Upper lobe of left lung (tissue), 4 donors: ENCODE measurements around the gene POFUT2.

Source experiments
- CTCF ChIP-seq, 6 experiments: fragments of 450-650 bp in 4 of 6; fragments of 200-600 bp in 2 of 6; sonication (generic) in 2 of 6; IDR thresholded peaks; one replicate each; pipeline ENCODE4 v1.5.1; 2016 to 2019; ENCODE audit warnings: antibody characterized with exemption in 6 of 6
- POLR2A ChIP-seq, 4 donors: fragments of 450-650 bp; IDR thresholded peaks; one replicate each; pipeline ENCODE4 v1.5.1; 2016 to 2017; ENCODE audit warnings: antibody characterized with exemption in 4 of 4, mild to moderate bottlenecking in 2 of 4

DNA sequence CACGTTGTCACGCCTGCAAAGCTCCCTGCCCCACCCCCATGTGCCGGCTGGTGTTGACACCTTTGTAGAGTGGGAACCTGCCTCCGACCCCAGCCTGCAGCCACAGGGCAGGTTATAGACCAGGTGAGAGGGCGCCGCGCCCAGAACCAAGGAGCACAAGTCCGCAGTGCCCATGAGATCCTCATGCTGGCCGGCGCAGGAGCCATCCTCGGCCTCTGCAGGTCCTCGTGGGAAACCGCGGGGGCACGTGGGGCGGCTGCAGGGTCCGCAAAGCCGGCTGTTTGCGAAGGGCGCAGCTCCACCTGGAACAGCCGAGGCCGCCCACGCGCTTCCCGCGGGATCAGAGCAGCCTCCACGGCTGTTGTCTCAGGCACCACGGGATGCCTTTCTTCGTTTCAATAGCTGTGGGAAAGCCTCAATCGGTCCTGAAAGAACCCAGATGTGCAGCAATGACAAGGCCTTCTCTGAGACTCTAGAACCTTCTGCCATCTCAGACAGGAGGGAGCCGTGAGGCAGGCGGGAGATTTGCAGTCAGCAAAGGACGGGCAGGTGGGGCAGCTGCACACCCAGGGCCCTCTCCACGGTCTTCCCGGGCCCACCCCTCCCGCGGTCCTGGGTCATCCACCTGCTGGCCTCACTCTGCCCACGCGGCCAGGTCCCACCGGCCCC, 29.9 kb downstream of the POFUT2 start:
- TF ChIP-seq CTCF (IDR thresholded peaks at IDR 0.05) (no peak), POLR2A (IDR thresholded peaks at IDR 0.05) (no peak)
